ENCODE data around the gene ATP4B.

Gene ATP4B

GRCh38 chr13:113616281-113616906, 41.6 kb downstream of the ATP4B start:
- in situ Hi-C loops (cut with HindIII; ENCODE audit: low sequenced_read_pairs) = no loop called here
- no peak overlapping the region for H3K4me3 ChIP-seq (ENCODE audit: low read depth, low read length)
- DNase-seq (ENCODE audit: low read depth, low spot score) = peak; percentile 8
- TF ChIP-seq, protein P1, sequence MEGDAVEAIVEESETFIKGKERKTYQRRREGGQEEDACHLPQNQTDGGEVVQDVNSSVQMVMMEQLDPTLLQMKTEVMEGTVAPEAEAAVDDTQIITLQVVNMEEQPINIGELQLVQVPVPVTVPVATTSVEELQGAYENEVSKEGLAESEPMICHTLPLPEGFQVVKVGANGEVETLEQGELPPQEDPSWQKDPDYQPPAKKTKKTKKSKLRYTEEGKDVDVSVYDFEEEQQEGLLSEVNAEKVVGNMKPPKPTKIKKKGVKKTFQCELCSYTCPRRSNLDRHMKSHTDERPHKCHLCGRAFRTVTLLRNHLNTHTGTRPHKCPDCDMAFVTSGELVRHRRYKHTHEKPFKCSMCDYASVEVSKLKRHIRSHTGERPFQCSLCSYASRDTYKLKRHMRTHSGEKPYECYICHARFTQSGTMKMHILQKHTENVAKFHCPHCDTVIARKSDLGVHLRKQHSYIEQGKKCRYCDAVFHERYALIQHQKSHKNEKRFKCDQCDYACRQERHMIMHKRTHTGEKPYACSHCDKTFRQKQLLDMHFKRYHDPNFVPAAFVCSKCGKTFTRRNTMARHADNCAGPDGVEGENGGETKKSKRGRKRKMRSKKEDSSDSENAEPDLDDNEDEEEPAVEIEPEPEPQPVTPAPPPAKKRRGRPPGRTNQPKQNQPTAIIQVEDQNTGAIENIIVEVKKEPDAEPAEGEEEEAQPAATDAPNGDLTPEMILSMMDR (IDR thresholded peaks at IDR 0.05; ENCODE audit: low read depth, low read length) = no peak

DNA sequence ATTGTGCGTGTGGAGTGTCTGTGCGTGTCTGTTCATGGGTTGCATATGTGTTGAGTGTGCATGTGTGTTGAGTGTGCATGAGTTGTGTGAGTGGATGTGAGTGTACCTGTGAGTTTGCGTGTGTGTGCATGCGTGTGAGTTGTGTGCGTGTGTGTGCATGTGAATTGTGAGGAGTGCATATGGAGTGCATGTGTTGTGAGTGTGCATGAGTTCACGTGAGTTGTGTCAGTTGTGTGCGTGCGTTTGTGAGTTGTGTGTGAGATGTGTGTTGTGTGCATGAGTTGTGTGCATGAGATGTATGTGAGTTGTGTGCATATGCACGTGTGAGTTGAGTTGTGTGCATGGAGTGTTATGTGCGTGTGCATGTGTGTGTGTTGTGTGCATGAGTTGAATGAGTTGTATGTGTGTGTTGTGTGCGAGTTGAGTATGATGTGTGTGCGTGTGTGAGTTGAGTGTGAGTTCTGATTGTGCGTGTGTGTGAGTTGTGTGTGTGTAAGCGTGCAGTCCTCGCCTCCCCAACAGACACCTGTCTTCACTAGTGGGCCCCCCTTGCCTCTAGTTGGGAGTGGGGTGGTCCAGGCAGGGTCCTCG, 44.1 kb downstream of the ATP4B start:
- in situ Hi-C loops (cut with HindIII; ENCODE audit: low sequenced_read_pairs) = no loop called here
- no peak overlapping the region for H3K4me3 ChIP-seq (ENCODE audit: low read depth, low read length)
- no peak for DNase-seq (ENCODE audit: low read depth, low spot score)
- TF ChIP-seq, protein P1 (IDR thresholded peaks at IDR 0.05; ENCODE audit: low read depth, low read length) = no peak

DNA sequence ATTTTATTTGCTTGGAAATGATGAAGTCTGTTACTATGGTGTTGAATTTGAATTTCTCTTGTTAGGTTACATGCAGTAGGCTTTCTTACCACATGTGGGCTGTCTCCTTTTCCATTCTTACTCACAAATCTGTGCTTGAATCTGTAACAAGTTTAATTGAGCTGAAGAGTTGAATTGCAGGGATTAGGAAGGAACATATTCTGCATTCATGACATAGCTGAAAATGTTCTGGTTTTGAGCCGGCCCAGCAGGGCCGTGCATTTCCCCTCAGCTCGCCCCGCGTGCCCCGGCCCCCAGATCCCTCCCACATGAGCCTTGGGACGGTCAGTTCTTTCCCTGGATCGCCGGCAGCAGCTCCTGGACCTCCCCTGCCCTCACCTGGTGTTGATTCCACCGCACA, 45.4 kb downstream of the ATP4B start:
- in situ Hi-C loops (cut with HindIII; ENCODE audit: low sequenced_read_pairs) = no loop called here
- no peak overlapping the region for H3K4me3 ChIP-seq (ENCODE audit: low read depth, low read length)
- no peak for DNase-seq (ENCODE audit: low read depth, low spot score)
- TF ChIP-seq, protein P1 (IDR thresholded peaks at IDR 0.05; ENCODE audit: low read depth, low read length) = no peak

DNA sequence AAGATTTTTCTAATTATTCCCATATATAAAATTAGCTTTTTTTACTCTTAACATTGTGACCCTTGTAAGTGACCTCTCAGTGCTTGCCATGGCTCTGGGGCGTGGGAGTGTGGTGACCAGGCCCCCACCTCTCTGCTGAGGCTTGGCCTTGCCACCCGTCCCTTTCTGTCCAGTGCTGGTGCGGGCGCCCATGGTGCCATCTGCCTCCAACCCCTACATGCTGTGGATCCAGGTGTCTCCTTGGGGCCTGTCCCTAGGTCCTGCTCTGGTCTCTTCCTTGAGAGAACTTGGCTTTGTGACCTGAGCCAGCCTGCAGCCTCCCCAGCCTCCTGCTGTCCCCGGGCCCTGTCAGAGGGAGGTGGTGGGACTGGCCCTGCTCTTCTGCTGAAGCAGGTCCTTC, 46.0 kb downstream of the ATP4B start:
- no peak for DNase-seq (ENCODE audit: low read depth, low spot score)
- H3K4me3 ChIP-seq (ENCODE audit: low read depth, low read length) = no peak overlapping the region
- in situ Hi-C loops (cut with HindIII; ENCODE audit: low sequenced_read_pairs) = no loop called here
- TF ChIP-seq, protein P1 (IDR thresholded peaks at IDR 0.05; ENCODE audit: low read depth, low read length) = no peak

- no peak overlapping the region for H3K4me3 ChIP-seq (ENCODE audit: low read depth, low read length)
- in situ Hi-C loops (cut with HindIII; ENCODE audit: low sequenced_read_pairs) = no loop called here
- TF ChIP-seq, protein P1 (IDR thresholded peaks at IDR 0.05; ENCODE audit: low read depth, low read length) = no peak
- DNase-seq (ENCODE audit: low read depth, low spot score) = no peak
Measured at GRCh38 chr13:113610266-113610665, 47.7 kb downstream of the ATP4B start.

DNA sequence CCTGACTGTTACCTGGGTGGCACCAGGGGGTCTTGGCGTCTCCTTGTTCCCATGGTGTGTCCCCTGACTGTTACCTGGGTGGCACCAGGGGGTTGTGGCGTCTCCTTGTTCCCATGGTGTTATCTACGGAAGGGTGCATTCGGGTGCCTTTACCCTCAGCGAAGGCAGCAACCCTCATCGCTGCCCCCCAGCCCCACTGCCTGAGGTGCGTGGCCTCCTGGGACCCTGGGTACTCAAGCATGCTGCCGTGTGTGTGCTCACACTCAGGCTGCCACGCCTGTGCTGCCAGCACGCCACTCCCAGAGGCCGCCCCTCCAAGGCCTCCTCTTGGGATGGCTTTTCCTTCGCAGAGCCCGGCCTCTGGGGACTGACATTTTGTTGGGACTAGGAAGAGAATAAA, 48.4 kb downstream of the ATP4B start:
- DNase-seq (ENCODE audit: low read depth, low spot score) = no peak
- in situ Hi-C loops (cut with HindIII; ENCODE audit: low sequenced_read_pairs) = no loop called here
- TF ChIP-seq, protein P1 (IDR thresholded peaks at IDR 0.05; ENCODE audit: low read depth, low read length) = no peak
- no peak overlapping the region for H3K4me3 ChIP-seq (ENCODE audit: low read depth, low read length)
